Measurements from ENCODE around the gene GRAMD2B. TPM values are rescaled to one million over a fixed set of nuclear protein-coding genes. Genes with fewer than 3 reads are reported as not detected.

The GRAMD2B gene
- total RNA-seq, 1 experiment from 2014 or later: 33.6 TPM

DNA sequence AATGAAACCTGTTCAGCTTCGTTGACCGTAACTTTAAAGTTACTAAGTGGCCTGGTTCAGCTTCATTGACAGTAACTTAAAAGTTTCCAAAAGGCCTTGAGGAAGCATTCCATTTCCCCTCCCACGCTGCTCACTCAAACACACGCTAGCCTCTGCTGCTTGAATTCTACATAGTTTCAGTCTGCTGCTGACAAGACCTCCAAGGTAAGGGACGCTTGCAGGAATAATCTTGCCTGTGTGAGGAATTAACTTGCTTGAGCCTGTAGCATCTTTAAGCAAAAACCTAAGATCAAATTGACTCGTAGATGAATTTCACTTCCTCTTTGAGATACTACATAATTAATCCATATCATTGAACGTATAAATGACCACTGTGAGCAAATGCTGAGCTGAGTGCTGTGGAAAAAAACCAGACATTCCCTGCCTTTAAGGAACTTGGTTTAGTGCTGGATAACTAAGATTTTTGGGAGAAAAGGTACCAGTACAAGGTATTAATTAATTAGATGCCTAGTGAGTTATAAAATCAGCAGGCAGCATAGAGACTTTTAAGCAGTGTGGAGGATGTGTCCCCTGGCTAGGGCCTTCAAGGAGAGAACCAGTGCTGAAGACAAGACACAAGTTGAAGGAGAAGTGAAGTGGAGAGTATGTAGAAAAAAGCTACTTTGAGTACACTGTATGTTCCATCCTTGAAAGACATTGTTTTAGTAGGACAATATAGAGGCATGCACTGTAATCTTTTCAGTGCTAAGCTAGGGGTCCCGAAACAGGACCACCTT is 39.2 kb downstream of the GRAMD2B start:
- CTCF ChIA-PET: no interaction called here
- intact Hi-C loops (cut with micrococcal nuclease): no loop called here

DNA sequence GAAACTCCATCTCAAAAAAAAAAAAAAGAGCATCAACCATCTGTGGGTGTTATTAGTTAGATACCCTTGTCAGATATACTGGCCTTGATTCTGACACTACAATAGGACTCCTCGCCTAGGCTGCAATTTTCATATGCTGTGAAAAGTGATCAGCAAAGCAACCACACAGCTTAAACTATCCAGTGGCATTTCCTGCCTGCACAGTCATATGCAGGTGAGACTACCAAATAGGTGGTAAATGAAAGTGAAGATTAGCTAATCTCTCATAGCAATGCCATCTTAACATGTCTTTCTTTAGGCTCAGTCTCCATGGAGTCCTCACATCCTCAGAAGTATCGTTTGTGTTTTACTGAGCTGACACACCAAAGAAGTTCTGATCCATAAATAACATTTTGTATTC is 40.8 kb downstream of the GRAMD2B start:
- DNase-seq: no peak
- H2AFZ ChIP-seq (ENCODE audit: low read length): no peak overlapping the region
- intact Hi-C loops (cut with micrococcal nuclease): no loop called here
- H3K9ac ChIP-seq (ENCODE audit: low read length): no peak overlapping the region
- TF ChIP-seq, protein P1, sequence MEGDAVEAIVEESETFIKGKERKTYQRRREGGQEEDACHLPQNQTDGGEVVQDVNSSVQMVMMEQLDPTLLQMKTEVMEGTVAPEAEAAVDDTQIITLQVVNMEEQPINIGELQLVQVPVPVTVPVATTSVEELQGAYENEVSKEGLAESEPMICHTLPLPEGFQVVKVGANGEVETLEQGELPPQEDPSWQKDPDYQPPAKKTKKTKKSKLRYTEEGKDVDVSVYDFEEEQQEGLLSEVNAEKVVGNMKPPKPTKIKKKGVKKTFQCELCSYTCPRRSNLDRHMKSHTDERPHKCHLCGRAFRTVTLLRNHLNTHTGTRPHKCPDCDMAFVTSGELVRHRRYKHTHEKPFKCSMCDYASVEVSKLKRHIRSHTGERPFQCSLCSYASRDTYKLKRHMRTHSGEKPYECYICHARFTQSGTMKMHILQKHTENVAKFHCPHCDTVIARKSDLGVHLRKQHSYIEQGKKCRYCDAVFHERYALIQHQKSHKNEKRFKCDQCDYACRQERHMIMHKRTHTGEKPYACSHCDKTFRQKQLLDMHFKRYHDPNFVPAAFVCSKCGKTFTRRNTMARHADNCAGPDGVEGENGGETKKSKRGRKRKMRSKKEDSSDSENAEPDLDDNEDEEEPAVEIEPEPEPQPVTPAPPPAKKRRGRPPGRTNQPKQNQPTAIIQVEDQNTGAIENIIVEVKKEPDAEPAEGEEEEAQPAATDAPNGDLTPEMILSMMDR (conservative IDR thresholded peaks at IDR 0.05; ENCODE audit: low read depth, low read length): no peak
- TF ChIP-seq EZH2 (IDR thresholded peaks at IDR 0.05; ENCODE audit: low read length, unreplicated experiment): no peak
- no peaks in the 10 kb centered on the region for H3K9me2 ChIP-seq (replicated peaks; ENCODE audit: low read length)
- H4K20me1 ChIP-seq (ENCODE audit: low read length): no peaks in the 10 kb centered on the region
- no TSS peak for BruUV-seq (replicated peaks)
- H3K79me2 ChIP-seq (ENCODE audit: low read length): peaks cover 29% of the 10 kb centered on the region; the same call in 1 of the 2 replicates
- ATAC-seq: no peak
- no peaks in the 10 kb centered on the region for H3F3A ChIP-seq (ENCODE audit: low read length, unreplicated experiment)
- ChIA-PET POLR2A (ENCODE audit: unreplicated experiment) (no interaction called here), CTCF (no interaction called here)
- H3K36me3 ChIP-seq (ENCODE audit: low read depth, low read length): peaks cover 3% of the 10 kb centered on the region; the same call in 1 of the 2 replicates
- no peak overlapping the region for H3K27ac ChIP-seq (ENCODE audit: low read length)
- no peaks in the 10 kb centered on the region for H3K4me1 ChIP-seq (ENCODE audit: insufficient read depth, low read length)
- no peak overlapping the region for H3K4me3 ChIP-seq (ENCODE audit: low read length)
- H3K4me2 ChIP-seq (ENCODE audit: low read length): no peak overlapping the region
- H3K9me3 ChIP-seq (ENCODE audit: low read length): no peaks in the 10 kb centered on the region
- H3K27me3 ChIP-seq (ENCODE audit: low read length): no peaks in the 10 kb centered on the region

More for the DNA sequence above, 39.2 kb downstream of the GRAMD2B start:
- no peak overlapping the region for H3K4me3 ChIP-seq (ENCODE audit: low read length)
- H3K27ac ChIP-seq (ENCODE audit: low read length): no peak overlapping the region
- H3K36me3 ChIP-seq (ENCODE audit: low read depth, low read length): peaks cover 3% of the 10 kb centered on the region; the same call in 1 of the 2 replicates
- no peaks in the 10 kb centered on the region for H3F3A ChIP-seq (ENCODE audit: low read length, unreplicated experiment)
- no TSS peak for BruUV-seq (replicated peaks)
- no peak overlapping the region for H3K4me2 ChIP-seq (ENCODE audit: low read length)
- no peaks in the 10 kb centered on the region for H4K20me1 ChIP-seq (ENCODE audit: low read length)
- no peak for DNase-seq
- no peaks in the 10 kb centered on the region for H3K9me3 ChIP-seq (ENCODE audit: low read length)
- POLR2A ChIA-PET (ENCODE audit: unreplicated experiment): no interaction called here
- no peak for ATAC-seq
- H3K27me3 ChIP-seq (ENCODE audit: low read length): no peaks in the 10 kb centered on the region
- H2AFZ ChIP-seq (ENCODE audit: low read length): no peak overlapping the region
- no peak for TF ChIP-seq EZH2 (IDR thresholded peaks at IDR 0.05; ENCODE audit: low read length, unreplicated experiment)
- TF ChIP-seq, protein P1 (conservative IDR thresholded peaks at IDR 0.05; ENCODE audit: low read depth, low read length): no peak
- TF ChIP-seq EZH2phosphoT487 (IDR thresholded peaks at IDR 0.05; ENCODE audit: borderline replicate concordance, low read length): no peak
- peaks cover 34% of the 10 kb centered on the region; the same call in 1 of the 2 replicates for H3K79me2 ChIP-seq (ENCODE audit: low read length)
- no peaks in the 10 kb centered on the region for H3K4me1 ChIP-seq (ENCODE audit: insufficient read depth, low read length)
- no peaks in the 10 kb centered on the region for H3K9me2 ChIP-seq (replicated peaks; ENCODE audit: low read length)
- H3K9ac ChIP-seq (ENCODE audit: low read length): no peak overlapping the region

DNA sequence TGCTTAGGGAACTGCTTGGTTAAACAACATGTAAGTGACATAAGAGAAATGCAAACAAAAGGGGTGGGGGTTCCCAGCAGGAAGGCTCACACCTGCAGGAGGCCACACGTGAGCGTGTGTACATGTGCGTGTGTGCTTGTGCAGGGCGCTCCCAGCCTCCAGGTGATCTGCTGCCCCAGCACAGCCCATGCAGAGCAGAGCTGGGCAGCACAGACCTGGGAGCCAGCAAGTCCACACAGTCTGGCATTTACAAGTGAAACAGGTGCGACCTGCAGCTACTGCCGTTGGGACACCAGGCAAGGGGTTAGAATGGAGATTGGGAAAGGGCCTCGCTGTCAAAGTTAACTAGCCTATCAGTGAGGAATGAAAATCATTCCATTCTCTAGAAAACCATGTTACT is 41.8 kb downstream of the GRAMD2B start:
- no peak for ATAC-seq
- Histone ChIP-seq H3K4me3 (ENCODE audit: low read length) (no peak overlapping the region), H3F3A (ENCODE audit: low read length, unreplicated experiment) (no peaks in the 10 kb centered on the region), H2AFZ (ENCODE audit: low read length) (no peak overlapping the region), H3K4me2 (ENCODE audit: low read length) (no peak overlapping the region), H3K9me2 (replicated peaks; ENCODE audit: low read length) (no peaks in the 10 kb centered on the region), H3K79me2 (ENCODE audit: low read length) (peaks cover 27% of the 10 kb centered on the region; the same call in 1 of the 2 replicates), H3K27ac (ENCODE audit: low read length) (no peak overlapping the region), H4K20me1 (ENCODE audit: low read length) (no peaks in the 10 kb centered on the region), H3K36me3 (ENCODE audit: low read depth, low read length) (peaks cover 10% of the 10 kb centered on the region), H3K9me3 (ENCODE audit: low read length) (no peaks in the 10 kb centered on the region), H3K4me1 (ENCODE audit: insufficient read depth, low read length) (no peaks in the 10 kb centered on the region), H3K27me3 (ENCODE audit: low read length) (no peaks in the 10 kb centered on the region), H3K9ac (ENCODE audit: low read length) (no peak overlapping the region)
- intact Hi-C loops (cut with micrococcal nuclease): no loop called here
- TF ChIP-seq, protein P1 (conservative IDR thresholded peaks at IDR 0.05; ENCODE audit: low read depth, low read length): no peak
- TF ChIP-seq EZH2phosphoT487 (IDR thresholded peaks at IDR 0.05; ENCODE audit: borderline replicate concordance, low read length): no peak
- no TSS peak for BruUV-seq (replicated peaks)
- no peak for DNase-seq
- ChIA-PET CTCF (no interaction called here), POLR2A (ENCODE audit: unreplicated experiment) (no interaction called here)
